GM21717 (cell line): Measurements from ENCODE around the gene CAMK2B.

Source experiments
- ATAC-seq: cut with Tn5 transposase; IDR thresholded peaks from one replicate; pipeline ENCODE4 v1.9.1; 2021; ENCODE audit warnings: mild to moderate bottlenecking, moderate library complexity; ENCODE audit not compliant: unreplicated experiment

The CAMK2B gene

GRCh38 chr7:44309271-44310091, 15.9 kb downstream of the CAMK2B start:
- no peak for ATAC-seq

DNA sequence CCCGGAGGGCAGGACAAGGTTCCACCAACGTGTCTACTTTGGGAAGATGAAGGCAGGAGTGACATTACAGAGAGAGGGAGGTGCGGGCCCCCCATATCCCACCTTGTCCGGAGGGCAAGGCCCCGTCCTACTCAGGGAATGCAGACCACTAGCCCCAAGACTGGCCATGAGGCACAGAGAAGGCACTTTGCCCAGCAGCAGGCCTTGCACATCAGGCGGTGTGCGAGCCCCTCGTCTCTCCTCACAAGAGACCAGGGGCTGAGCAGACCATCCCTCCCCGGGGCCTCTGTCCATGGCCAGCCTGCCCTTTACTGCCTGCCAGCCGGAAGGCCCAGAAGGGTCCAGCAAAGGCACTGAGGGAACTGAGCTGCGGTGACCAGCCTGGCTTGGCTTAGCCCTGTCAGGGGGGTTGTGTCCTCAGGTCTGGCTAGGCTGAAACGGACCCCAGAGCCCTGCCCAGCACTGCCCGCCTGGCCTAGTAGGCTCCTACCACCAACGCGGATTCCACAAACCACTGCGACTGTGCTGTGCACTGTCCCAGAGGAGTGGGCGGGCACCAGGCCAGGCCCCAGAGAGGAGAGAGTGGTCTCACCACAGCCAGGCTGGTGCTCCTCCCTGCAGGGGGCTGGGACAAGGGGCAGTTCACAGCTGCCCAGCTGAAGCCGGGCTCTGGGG, 16.7 kb downstream of the CAMK2B start:
- ATAC-seq: no peak

DNA sequence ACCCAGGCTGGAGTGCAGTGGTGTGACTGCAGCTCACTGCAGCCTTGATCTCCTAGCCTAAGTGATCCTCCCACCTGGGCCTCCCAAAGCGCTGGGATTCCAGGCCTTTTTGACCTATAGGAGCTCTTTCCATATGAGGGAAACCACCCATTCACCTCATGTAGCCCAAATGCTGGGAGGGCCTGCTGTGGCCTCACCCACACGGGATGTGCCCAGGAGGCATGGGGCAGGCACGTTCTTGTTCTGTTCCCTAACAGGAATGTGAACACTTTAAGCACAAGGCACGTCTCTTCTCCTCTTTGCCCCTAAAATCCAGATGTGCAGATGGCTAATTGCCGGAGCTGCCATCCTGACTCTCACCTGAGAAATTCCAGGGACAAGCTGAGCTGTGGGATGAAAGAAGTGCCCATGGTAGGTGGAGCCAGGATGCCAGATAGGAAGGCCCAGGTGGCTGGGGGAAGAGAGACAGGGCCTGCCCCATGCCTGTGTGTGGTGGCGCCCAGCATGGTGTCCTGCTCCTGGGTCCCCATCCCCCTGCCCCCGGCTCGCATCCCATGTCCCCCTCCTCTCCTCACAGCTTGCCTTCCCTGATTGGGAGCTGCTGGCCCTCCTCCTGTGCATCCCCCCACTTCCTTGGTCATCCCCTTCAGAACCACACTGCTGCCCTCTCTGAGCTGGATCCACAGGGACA, 17.3 kb downstream of the CAMK2B start:
- no peak for ATAC-seq

GRCh38 chr7:44307301-44307900, 18.0 kb downstream of the CAMK2B start:
- ATAC-seq: no peak

DNA sequence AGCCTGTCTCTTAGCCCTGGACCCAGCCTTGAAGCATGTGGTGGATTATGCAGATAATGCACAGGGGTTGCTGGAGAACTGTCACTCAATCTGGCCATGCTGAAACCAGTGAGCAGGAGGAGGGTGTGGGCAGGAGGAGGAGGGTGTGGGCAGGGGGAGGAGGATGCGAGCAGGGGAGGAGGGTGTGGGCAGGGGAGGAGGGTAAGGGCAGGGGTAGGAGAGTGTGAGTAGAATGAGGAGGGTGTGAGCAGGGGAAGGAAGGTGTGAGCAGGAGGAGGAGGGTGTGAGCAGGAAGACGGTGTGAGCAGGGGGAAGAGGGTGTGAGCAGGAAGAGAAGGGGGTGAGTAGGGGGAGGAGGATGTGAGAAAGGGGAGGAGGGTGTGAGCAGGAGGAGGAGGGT, 18.8 kb downstream of the CAMK2B start:
- ATAC-seq: no peak

DNA sequence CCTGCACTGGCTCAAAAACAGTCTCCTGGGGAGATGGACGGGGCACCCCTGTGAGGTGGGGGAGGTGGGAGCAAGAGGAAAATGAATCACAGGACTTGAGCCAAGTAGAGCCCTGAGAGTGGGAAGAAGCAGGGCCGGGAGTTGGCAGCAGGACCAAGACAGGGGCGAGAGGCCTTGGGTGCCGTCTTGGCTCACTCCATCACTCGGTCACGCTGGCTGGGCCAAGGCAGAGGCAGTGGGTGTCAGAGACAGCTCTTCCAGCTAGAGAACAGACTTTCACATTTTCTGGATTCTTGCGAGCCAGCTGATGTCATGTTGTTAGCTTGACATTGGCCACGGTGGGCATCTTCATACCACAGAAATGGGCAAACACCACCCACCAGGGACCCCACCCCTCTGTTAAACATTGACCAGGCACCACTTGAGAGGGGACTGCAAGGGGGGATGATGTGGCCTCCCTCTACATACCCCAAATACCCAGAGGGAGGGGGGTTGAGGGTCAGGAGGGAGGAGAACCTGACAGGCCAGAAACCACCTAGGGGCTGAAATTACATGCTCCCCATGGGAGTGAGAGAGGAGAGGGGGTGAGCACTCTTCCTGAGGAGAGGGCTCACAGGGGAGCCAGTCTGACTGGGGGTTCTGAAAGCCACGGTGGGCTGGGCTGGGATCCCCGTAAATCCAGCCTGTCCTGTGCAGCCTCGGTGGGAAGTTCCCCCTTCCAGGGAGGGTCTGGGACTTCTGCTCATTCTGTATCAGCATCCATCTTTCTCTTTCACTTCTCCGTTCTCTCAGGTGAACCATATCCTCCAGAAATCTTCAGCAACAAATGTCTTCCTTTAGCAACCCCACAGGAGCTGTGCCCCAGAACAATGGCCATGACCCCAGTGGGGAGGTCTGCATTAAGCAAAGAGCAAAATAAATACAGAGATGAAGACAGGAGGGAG, 19.6 kb downstream of the CAMK2B start:
- ATAC-seq: no peak

DNA sequence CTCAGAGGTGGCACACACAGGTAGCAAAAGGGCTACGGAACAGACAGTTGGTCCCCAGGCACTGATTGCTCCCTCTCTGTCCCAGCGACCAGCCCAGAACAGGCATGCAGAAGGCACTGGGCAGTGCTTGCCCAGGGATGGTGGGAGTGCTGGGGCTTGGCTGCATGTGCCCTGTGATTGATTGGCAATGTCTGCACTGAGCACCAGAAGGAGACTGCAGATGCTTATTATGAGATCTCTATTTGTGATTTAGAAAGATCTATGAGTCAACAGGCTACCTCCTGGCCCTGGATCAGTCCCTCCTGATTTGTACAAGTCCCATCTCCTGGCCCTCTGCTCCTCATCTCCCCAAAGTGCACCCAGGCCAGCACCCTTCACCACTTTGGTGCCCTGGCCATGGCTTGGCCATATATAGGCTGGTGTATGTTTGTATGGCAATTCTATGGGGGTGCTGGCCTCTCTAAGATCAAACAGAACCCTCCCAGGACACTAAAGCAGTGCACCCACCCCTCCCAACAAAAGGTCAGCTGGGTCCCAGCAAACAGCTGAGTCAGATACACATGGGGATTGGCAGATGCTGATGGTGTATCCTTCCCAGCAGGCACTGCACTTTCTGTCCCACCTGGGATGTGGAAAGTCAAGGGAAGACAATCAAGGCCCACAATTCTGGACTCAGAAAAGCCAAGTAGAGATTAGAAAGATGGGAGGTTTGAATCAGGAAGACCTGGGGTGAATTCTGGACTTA, 30.9 kb downstream of the CAMK2B start:
- no peak for ATAC-seq

DNA sequence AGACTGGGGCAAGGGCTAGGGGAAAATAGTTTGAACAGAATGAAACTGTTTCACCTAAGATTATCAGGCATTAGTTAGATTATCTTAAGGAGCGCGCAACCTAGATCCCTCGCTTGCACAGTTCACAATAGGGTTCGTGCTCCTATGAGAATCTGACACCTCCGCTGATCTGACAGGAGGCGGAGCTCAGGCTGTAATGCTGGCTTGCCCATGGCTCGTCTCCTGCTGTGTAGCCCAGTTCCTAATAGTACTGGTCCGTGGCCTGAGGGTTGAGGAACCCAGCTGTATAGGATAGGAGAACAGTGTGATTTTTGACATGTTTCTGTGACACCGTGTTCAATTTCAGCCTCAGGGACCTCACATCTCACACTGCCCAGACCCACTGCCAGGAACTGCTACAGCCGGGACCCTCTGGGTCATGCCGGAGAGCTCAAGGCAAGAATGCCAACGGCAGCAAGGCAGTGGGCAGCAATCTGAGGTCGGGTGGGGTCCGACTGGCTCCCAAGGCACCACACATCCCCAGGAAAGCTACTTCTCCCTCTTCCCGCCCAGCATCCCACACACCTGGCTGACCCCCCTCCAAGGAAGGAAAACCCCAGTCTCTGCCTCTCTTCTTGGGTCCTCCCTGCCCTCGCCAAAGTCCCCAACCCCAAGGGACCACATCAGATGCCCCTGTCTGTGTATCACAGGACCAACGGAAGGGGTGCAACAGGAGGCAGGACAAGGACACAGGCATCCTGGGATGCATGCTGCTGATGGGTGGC, 31.7 kb downstream of the CAMK2B start:
- no peak for ATAC-seq

DNA sequence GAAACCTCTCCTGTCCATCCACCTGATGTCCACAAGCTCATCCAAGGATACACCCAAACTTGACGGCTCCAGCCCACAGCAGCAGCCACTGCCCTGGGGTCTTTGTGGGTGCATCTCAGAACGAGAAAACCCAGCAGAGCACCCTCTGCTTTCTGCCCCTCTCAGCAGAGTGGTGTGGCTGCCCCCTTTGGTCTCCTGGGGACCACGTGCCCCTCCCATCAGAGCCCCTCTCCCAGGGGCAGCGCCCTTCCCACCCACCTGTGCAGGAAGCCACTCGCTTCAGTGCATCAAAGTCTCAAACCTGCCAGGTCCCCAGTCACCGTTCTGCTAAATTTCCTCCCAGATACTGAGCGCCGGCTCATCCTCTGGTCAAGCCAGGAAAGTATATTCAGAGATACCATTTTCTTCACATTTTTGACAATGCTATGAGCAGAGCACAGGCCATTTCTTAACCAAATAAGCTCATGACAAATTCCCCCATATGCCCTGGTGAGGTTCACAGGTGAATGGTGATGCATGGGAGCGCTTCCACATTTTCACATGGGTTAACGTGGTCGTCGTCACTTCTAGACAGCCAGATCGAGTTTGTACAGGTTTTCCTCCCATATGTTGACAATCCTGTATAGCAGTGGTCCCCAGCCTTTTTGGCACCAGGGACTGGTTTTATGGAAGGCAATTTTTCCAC, 32.4 kb downstream of the CAMK2B start:
- ATAC-seq: no peak

DNA sequence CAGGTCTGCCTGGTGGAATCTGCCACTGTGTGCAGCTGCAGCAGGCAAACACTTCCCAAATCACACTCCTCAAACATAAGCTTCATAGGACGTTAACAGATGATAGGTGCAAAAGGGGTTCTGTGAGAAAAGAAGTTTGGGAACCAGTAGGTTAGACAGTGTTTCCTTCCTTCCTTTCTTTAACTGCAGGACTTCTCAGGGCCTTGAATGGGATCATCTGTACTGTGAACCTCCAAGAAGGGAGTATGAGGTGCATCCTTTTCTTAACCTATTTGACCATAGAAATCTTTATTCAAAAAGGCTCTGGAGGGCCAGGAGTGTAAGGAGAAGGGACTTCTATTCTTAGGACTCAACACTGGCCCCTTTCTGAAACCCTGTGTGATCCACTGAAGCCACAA, 33.0 kb downstream of the CAMK2B start:
- no peak for ATAC-seq

DNA sequence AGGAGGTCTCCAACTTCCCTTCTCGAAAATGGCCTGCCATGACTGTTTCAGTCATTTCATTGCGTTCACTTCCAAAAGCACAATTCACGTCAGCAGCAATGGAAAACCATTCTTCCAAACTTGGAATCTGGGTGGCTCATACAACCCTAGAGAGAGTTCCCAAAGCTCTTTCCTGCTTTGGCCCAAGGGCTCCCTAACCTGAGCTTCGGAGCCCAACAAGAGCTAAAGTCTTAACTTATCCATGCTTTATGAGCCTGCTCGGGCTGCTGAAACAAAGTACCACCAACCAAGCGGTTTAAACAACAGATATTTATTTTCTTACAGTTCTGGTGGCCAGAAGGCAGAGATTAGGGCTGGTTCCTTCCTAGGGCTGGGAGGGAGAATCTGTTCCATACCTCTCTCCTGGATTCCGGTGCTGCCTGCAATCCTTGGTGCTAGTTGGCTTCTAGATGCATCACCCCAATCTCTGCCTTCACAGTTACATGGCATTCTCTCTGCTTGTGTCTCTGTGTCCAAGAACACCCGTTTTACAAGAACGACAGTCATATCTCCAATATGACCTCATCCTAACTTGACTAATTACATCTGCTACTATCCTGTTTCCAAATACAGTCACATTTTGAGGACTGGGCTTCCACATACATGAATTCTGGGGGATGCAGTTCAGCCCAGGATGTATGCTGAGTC, 33.5 kb downstream of the CAMK2B start:
- no peak for ATAC-seq

DNA sequence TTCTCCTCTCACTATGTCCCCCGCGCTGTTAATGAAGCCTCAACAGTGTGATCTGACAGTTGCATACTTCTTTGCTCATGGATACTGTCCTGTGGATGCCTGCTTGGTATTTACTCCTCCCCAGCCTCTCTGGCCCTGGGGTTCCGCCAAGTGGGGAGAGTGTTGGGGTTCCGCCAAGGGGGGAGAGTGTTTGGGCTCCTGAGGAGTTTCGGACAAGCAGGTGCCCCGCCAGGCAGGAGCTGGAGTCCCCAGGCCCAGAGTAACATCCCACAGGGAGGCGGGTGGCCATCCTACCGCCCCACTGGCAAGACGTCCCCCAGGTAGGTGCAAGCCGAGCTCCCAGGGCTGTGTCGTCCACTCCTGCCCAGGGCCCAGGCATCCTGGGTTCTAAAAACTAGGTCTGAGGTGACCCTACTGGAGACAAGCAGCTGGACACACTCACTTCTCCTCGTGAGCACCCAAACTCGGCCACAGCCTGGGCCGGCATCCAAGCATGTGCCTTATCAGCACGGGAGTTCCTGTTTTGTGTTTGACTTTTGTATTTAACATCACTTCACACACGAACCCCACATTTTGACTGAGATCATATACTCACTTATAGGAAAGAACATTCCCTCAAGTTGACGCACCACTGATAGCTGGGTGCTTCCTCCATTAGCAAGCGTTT, 34.2 kb downstream of the CAMK2B start:
- ATAC-seq: no peak

- ATAC-seq: no peak
Measured at GRCh38 chr7:44290252-44290620, 35.2 kb downstream of the CAMK2B start.

GRCh38 chr7:44289341-44290251, 35.8 kb downstream of the CAMK2B start:
- ATAC-seq: no peak

DNA sequence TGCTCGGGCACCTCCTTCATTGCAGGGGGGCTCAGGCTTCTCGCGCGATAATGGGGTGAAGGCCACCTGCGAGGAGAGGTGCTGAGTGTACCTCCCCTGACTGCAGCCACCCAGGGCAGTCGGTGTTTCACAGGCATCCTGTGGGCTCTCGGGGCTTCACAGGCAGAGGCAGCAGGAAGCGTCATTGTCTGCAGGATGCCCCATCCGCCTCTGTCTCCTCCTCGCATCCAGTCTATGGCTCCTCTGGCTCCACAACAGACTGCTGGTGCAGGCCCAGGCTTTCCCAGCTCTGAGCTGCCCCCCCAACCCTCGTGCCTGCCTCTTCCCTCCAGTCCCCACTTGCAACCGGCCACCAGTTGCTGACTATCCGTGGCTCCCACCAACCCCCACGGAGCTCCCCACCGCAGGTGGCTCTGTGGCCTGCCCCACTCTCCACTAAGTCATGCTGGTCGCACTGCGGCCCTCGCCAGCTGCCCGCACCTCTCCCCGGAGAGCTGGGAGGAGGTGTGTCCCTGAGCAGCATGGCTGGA, 36.5 kb downstream of the CAMK2B start:
- ATAC-seq: no peak

GRCh38 chr7:44288381-44288685, 37.1 kb downstream of the CAMK2B start:
- no peak for ATAC-seq
